Endothelial cell of umbilical vein (primary cell): Measurements from ENCODE around the gene PPP2R5B. TPM values are rescaled to one million over a fixed set of nuclear protein-coding genes. Genes with fewer than 3 reads are reported as not detected.

Experiments used
- BruUV-seq: library from RNA; stranded (reverse); fragments of 400-500 nt; replicated peaks from 2 replicates; lab custom pipeline; 2021; lab: Mats Ljungman, UMichigan
- CTCF ChIA-PET: fragments of 300-600, 350-600 bp; sonication (Branson Sonifier 250); formaldehyde crosslinking; loops from one replicate; lab custom pipeline; 2021; ENCODE audit warnings: antibody characterized with exemption, inconsistent platforms; lab: Charles Lee
- POLR2A ChIA-PET: fragments of 300-600, 350-600 bp; sonication (Branson Sonifier 250); formaldehyde crosslinking; loops from one replicate; lab custom pipeline; 2021; ENCODE audit warnings: antibody characterized with exemption, inconsistent platforms; lab: Charles Lee
- DNase-seq: peaks from one replicate; pipeline ENCODE4 v3.0.0-alpha.2; 2011; ENCODE audit warnings: low read depth, low spot score
- FAIRE-seq: peaks from 2 replicates; lab custom pipeline; 2011; peaks lifted over from hg19 to GRCh38; lab: Jason Lieb, UNC
- H2AFZ ChIP-seq: 2 replicates; pipeline ENCODE4 v1.6.0; 2012; ENCODE audit warnings: low read depth, low read length, control low read depth, inconsistent platforms
- H3K27ac ChIP-seq: 2 replicates; pipeline ENCODE4 v1.5.1; 2011; ENCODE audit warnings: low read depth, mild to moderate bottlenecking, control low read depth, low read length, moderate library complexity; ENCODE audit not compliant: insufficient read depth
- H3K27me3 ChIP-seq, 2 experiments: 2 replicates each; pipeline versions ENCODE4 v1.6.0 to v1.6.1; 2011; ENCODE audit warnings: low read length in 2 of 2, mixed read lengths in 1 of 2; ENCODE audit not compliant: control insufficient read depth in 2 of 2, insufficient read depth in 2 of 2
- H3K36me3 ChIP-seq, 2 experiments: 2 replicates in 1 of 2; 3 replicates in 1 of 2; pipeline ENCODE4 v1.5.1; 2011; ENCODE audit warnings: low read length in 2 of 2, mild to moderate bottlenecking in 1 of 2, moderate library complexity in 1 of 2; ENCODE audit not compliant: control insufficient read depth in 2 of 2, insufficient read depth in 2 of 2; ENCODE audit errors: extremely low read depth in 1 of 2
- H3K4me1 ChIP-seq: 3 replicates; pipeline ENCODE4 v1.5.1; 2011; ENCODE audit warnings: mild to moderate bottlenecking, low read length; ENCODE audit not compliant: control insufficient read depth, insufficient read depth; ENCODE audit errors: extremely low read depth
- H3K4me2 ChIP-seq: 2 replicates; pipeline ENCODE4 v1.6.1; 2011; ENCODE audit warnings: low read length, control low read depth, mixed read lengths; ENCODE audit not compliant: insufficient read depth
- H3K4me3 ChIP-seq, 3 experiments: fragments of 200-600 bp in 1 of 3; sonication (generic), shearing (Covaris generic) in 1 of 3; replicated peaks in 1 of 3; 2 replicates each; pipeline ENCODE4 v1.5.1; 2011 to 2016; ENCODE audit warnings: control low read depth in 3 of 3, low read length in 3 of 3, mild to moderate bottlenecking in 2 of 3, inconsistent platforms in 1 of 3, low read depth in 1 of 3, moderate library complexity in 1 of 3; ENCODE audit not compliant: insufficient read depth in 1 of 3
- H3K79me2 ChIP-seq: 2 replicates; pipeline ENCODE4 v1.6.0; 2012; ENCODE audit warnings: low read length, inconsistent platforms; ENCODE audit not compliant: control insufficient read depth, insufficient read depth
- H3K9ac ChIP-seq: replicated peaks from 2 replicates; pipeline ENCODE3; 2011; ENCODE audit warnings: low read length, control low read depth; ENCODE audit not compliant: insufficient read depth; ENCODE audit errors: extremely low read depth
- H3K9me1 ChIP-seq: replicated peaks from 3 replicates; pipeline ENCODE4 v1.6.0; 2011; ENCODE audit warnings: mild to moderate bottlenecking, low read length; ENCODE audit not compliant: control insufficient read depth, insufficient read depth; ENCODE audit errors: extremely low read depth
- H3K9me3 ChIP-seq: replicated peaks from 2 replicates; pipeline ENCODE4 v1.5.1; 2012; ENCODE audit warnings: low read length, inconsistent platforms; ENCODE audit not compliant: control insufficient read depth, insufficient read depth
- H4K20me1 ChIP-seq: replicated peaks from 2 replicates; pipeline ENCODE3; 2011; ENCODE audit warnings: mild to moderate bottlenecking, low read length; ENCODE audit not compliant: control insufficient read depth, insufficient read depth; ENCODE audit errors: extremely low read depth
- EZH2 ChIP-seq: IDR thresholded peaks from 2 replicates; pipeline ENCODE4 v1.6.1; 2012; ENCODE audit warnings: borderline replicate concordance, low read depth, mild to moderate bottlenecking, moderate library complexity, low read length, inconsistent platforms; ENCODE audit not compliant: severe bottlenecking
- FOS ChIP-seq: IDR thresholded peaks from 2 replicates; pipeline ENCODE4 v1.6.1; 2011; ENCODE audit warnings: mild to moderate bottlenecking, low read length, moderate library complexity, borderline replicate concordance; ENCODE audit not compliant: insufficient read depth
- GATA2 ChIP-seq: IDR thresholded peaks from 2 replicates; pipeline ENCODE4 v1.7.0; 2011; ENCODE audit warnings: low read depth, mild to moderate bottlenecking, moderate library complexity, mixed read lengths, low read length; ENCODE audit not compliant: insufficient read length, insufficient read depth
- JUN ChIP-seq: IDR thresholded peaks from 2 replicates; pipeline ENCODE4 v1.6.1; 2011; ENCODE audit warnings: borderline replicate concordance, low read depth; ENCODE audit not compliant: insufficient read length, insufficient read depth
- MYC ChIP-seq: IDR thresholded peaks from one replicate; pipeline ENCODE4 v1.6.1; 2011; ENCODE audit warnings: mild to moderate bottlenecking, low read depth, low read length
- POLR2A ChIP-seq: IDR thresholded peaks from 2 replicates; pipeline ENCODE4 v1.6.1; 2012; ENCODE audit warnings: low read depth, mild to moderate bottlenecking, control low read depth, low read length
- POLR2AphosphoS5 ChIP-seq: IDR thresholded peaks from 2 replicates; pipeline ENCODE4 v1.6.1; 2012; ENCODE audit warnings: low read depth, mild to moderate bottlenecking, control low read depth, low read length, moderate library complexity; ENCODE audit not compliant: insufficient read depth
- dilution Hi-C: fragments of 300-500 bp; cut with MboI; formaldehyde crosslinking; loops from one replicate; pipeline ENCODE4 v1.15.0; 2019; ENCODE audit warnings: low sequenced_read_pairs; ENCODE audit not compliant: extremely low pct_ligation_motif_present
- intact Hi-C: fragments of 100-400 bp; cut with micrococcal nuclease; formaldehyde crosslinking; loops from one replicate; pipeline ENCODE4 v1.10.0; 2022
- polyA plus RNA-seq, 4 experiments: library from polyadenylated mRNA; depleted of rRNA in 3 of 4; stranded (reverse) in 3 of 4; unstranded in 1 of 4; fragments of >200 nt; gene quantifications; 2 replicates each; pipeline versions ENCODE4 v1.2.1 to v1.2.3, GENCODE V29; 2011 to 2012; ENCODE audit warnings: missing spikeins in 1 of 4
- total RNA-seq: library from RNA; stranded (reverse); gene quantifications from 2 replicates; pipeline ENCODE4 v1.2.3, GENCODE V29; 2021
- TF ChIP-seq, protein P1 (sequence below), 2 donors: IDR thresholded peaks; 1 replicate in 1 of 2; 2 replicates in 1 of 2; pipeline ENCODE4 v1.5.1; 2011; ENCODE audit warnings: low read length in 2 of 2, mild to moderate bottlenecking in 2 of 2, moderate library complexity in 2 of 2, control low read depth in 1 of 2, inconsistent platforms in 1 of 2, low read depth in 1 of 2; ENCODE audit not compliant: insufficient read depth in 1 of 2; ENCODE audit errors: extremely low read depth in 1 of 2
- TF ChIP-seq, protein P2 (sequence below): IDR thresholded peaks from 2 replicates; pipeline ENCODE4 v1.6.1; 2011; ENCODE audit not compliant: insufficient read depth, insufficient read length

PPP2R5B gene
- total and polyA plus RNA-seq, 2 donors (not counting 3 experiments of a cell fraction or from before 2014, with no cell fraction given) = 17.6 to 17.8 TPM

- FAIRE-seq = peak; percentile 24
- H3K9ac ChIP-seq = no peak overlapping the region
- TF ChIP-seq POLR2A = no peak
- TF ChIP-seq GATA2 = no peak
- no peak for TF ChIP-seq MYC
- TF ChIP-seq, protein P1, sequence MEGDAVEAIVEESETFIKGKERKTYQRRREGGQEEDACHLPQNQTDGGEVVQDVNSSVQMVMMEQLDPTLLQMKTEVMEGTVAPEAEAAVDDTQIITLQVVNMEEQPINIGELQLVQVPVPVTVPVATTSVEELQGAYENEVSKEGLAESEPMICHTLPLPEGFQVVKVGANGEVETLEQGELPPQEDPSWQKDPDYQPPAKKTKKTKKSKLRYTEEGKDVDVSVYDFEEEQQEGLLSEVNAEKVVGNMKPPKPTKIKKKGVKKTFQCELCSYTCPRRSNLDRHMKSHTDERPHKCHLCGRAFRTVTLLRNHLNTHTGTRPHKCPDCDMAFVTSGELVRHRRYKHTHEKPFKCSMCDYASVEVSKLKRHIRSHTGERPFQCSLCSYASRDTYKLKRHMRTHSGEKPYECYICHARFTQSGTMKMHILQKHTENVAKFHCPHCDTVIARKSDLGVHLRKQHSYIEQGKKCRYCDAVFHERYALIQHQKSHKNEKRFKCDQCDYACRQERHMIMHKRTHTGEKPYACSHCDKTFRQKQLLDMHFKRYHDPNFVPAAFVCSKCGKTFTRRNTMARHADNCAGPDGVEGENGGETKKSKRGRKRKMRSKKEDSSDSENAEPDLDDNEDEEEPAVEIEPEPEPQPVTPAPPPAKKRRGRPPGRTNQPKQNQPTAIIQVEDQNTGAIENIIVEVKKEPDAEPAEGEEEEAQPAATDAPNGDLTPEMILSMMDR (IDR thresholded peaks at IDR 0.05; ENCODE audit: extremely low read depth in 1 of 2, insufficient read depth in 1 of 2, low read depth in 1 of 2, low read length in 2 of 2) = no peak
- TF ChIP-seq, protein P2, sequence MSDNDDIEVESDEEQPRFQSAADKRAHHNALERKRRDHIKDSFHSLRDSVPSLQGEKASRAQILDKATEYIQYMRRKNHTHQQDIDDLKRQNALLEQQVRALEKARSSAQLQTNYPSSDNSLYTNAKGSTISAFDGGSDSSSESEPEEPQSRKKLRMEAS = no peak
- no peak for TF ChIP-seq FOS
- no peak for TF ChIP-seq POLR2AphosphoS5
- TF ChIP-seq EZH2 = no peak
- no peak for TF ChIP-seq JUN
- intact Hi-C loops = no loop called here
- no TSS peak for BruUV-seq
- no peak overlapping the region for H3K27ac ChIP-seq
- no peaks in the 10 kb centered on the region for H3K79me2 ChIP-seq
- no peaks in the 10 kb centered on the region for H3K27me3 ChIP-seq
- no peak overlapping the region for H3K4me3 ChIP-seq
- H3K4me1 ChIP-seq = no peaks in the 10 kb centered on the region
- DNase-seq = no peak
- no peaks in the 10 kb centered on the region for H3K9me3 ChIP-seq
- POLR2A ChIA-PET = no interaction called here
- no peak overlapping the region for H3K4me2 ChIP-seq
- H2AFZ ChIP-seq = no peak overlapping the region
- dilution Hi-C loops = no loop called here
- no peaks in the 10 kb centered on the region for H3K9me1 ChIP-seq
- no peaks in the 10 kb centered on the region for H4K20me1 ChIP-seq
- CTCF ChIA-PET = interaction anchor here (0.8 to 2.5 kb wide), 4 partner anchors 27 to 78 kb away, joined by 3 to 14 read pairs (median 4); partner anchors contain the start of genes ARL2 and BATF2
- H3K36me3 ChIP-seq = peaks cover 0 to 16% of the 10 kb centered on the region in 2 experiments
Observed at GRCh38 chr11:64936539-64936938, 12.1 kb downstream of the PPP2R5B start.
